Stimulated activated CD8-positive, alpha-beta memory T cell treated with anti-CD3 and anti-CD28 coated beads, Interleukin-4, amount 100 ng/mL, for 24 hours (primary cell): ENCODE results near the gene SMIM20.
"Not testable (repeated sequence)": the region's sequence is repeated elsewhere in the genome, so short reads cannot be mapped to it uniquely, and the experiment has no call there.

Experiments
- DNase-seq: peaks from one replicate; pipeline ENCODE4 v3.0.0-alpha.2; 2020; ENCODE audit warnings: low read depth

SMIM20 gene

GRCh38 chr4:25913851-25914669 is at the start of gene SMIM20:
SMIM20 (plus strand) TSS chr4:25914220; CDS start chr4:25914314, 94 bp downstream.
- DNase-seq = peak; percentile 76

GRCh38 chr4:25865586-25865985 is 48.4 kb upstream of the SMIM20 start:
- no peak for DNase-seq

GRCh38 chr4:25866401-25866800 is 47.6 kb upstream of the SMIM20 start:
- DNase-seq = not testable (repeated sequence)

- no peak for DNase-seq
Measured at GRCh38 chr4:25867781-25868294, 46.2 kb upstream of the SMIM20 start.

- no peak for DNase-seq
Measured at GRCh38 chr4:25870081-25870480, 43.9 kb upstream of the SMIM20 start.

- DNase-seq = no peak
Measured at GRCh38 chr4:25872851-25873631, 41.0 kb upstream of the SMIM20 start.

- DNase-seq = no peak
Measured at GRCh38 chr4:25873632-25874129, 40.3 kb upstream of the SMIM20 start.

- no peak for DNase-seq
Measured at GRCh38 chr4:25874655-25875054, 39.4 kb upstream of the SMIM20 start.

GRCh38 chr4:25875281-25875745 is 38.7 kb upstream of the SMIM20 start:
- no peak for DNase-seq

GRCh38 chr4:25878676-25879075 is 35.3 kb upstream of the SMIM20 start:
- DNase-seq = no peak

- no peak for DNase-seq
Measured at GRCh38 chr4:25879091-25879584, 34.9 kb upstream of the SMIM20 start.

DNA sequence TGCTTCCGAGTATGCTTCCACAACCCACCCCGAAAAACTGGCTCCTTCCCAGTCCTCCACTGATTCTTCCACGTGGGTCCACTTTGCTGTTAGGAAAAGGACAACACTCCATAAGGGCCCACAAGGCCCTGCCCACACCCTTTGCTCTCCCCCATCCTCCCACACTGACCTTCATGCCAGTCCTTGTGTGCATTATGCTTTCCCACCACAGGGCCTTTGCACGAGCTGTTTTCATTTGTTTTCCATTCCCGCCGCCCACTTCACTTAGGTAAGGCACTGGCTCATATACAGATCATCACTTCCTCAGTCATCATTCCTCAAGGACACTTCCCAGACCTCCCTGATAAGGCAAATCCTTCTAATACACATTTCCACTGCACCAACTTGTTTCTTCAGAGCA is 34.4 kb upstream of the SMIM20 start:
- DNase-seq = no peak

GRCh38 chr4:25879991-25880651 is 33.9 kb upstream of the SMIM20 start:
- DNase-seq = no peak

DNA sequence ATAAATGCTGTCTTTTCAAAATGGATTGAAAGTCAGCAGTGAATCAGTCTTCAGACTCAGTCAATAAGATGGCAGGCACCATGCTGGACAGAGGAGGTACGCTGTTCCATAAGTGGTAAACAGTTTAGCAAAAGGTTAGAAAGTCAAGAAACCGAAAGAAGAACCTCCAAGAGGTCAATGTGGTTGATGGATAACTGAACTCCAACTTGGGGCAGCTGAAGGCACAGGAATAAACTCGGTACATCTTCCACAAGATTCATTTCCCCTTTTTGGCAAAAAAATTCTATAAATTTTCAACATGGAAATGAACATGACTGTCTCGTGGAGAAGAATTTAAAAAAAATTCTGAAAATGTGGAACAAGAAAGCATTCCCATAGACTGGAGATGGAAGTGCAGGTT is 32.8 kb upstream of the SMIM20 start:
- DNase-seq = no peak

DNA sequence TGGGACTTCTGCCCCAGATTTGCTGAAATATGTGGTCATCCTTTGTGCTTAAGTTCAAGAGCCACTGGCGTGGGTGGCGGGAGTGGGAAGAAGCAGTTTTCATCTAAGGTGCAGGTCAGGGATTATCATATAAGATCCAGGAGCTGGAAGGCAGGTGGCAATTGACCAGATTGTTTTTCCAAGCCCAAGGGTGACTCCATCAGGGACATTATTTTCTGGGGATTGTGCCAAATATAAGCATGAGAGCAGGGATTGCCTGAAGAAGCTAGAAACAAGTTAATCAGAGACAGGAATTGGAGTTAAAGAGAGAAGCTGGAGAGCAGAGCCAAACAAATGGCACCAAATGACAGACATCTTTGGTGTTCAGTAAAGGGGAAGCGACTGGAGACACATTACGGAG is 31.8 kb upstream of the SMIM20 start:
- no peak for DNase-seq

- no peak for DNase-seq
Measured at GRCh38 chr4:25883565-25883964, 30.5 kb upstream of the SMIM20 start.

DNA sequence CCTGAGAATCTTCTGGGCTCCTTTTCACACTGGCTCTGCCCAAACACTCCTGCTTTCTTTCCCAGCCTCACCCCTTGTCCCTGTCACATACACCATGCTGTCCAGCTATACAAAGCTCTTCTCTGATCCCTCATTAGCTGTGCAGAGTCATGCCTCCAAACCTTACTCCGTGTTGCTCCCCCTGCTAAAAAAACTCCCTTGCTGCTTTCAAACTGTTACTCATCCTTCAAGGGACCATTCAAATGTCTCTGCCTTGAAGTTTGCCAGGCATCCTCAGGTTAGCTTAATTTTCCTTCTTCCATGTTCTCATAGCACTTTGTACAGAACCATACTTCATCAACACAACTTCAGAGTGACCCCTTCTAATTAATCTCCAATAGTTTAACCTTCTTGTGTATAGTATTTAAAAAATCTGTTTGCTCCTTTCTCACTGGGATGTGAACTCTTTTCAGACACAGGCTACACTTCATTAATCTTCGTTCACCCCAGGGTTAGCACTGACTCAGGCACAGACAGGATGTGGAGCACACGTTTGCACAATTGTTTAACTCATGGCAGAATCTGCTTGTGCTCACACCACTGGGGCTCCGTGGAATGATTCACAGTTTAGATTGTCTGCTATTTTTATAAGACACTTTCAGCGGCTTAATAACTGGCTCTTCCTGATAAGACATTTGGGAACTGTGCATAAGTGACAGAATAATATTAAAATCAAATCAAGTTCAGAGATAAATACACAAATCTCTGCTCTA is 29.8 kb upstream of the SMIM20 start:
- DNase-seq = no peak

DNA sequence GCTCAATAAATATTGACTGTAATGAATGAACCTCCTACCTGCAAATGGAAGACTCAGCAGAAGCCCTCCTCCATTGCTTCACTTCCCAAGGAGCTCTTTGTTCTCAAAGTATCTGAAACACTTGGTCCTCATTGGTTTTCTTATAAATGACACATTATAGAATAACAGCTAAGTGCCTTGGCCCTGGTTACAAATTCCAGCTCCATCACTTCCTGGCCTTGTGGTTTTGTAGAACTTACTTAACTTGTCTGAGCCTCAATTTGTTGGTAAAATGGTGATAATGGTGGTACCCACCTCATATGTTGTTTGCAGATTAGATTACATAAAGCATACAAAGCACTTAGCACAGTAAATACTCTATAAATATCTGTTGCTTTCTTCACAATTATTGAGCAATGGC is 25.2 kb upstream of the SMIM20 start:
- DNase-seq = no peak

- DNase-seq = no peak
Measured at GRCh38 chr4:25889589-25890503, 24.2 kb upstream of the SMIM20 start.
